Fibroblast of skin of back (primary cell): ENCODE results near the gene LCT. TPM values are rescaled to one million over a fixed set of nuclear protein-coding genes. Genes with fewer than 3 reads are reported as not detected.
A peak's percentile ranks its signal among the peaks of the same experiment; 100 is the strongest.
"Not testable (repeated sequence)": the region's sequence is repeated elsewhere in the genome, so short reads cannot be mapped to it uniquely, and the experiment has no call there.

Source experiments
- DNase-seq: peaks from one replicate; pipeline ENCODE4 v3.0.0-alpha.2; 2013
- polyA plus RNA-seq, 2 experiments: library from polyadenylated mRNA; unstranded; fragments of 120-200 nt; gene quantifications; one replicate each; pipeline ENCODE4 v1.2.1, GENCODE V29; 2013; ENCODE audit not compliant: insufficient read length in 2 of 2

The LCT gene
- 0.04 TPM for polyA plus RNA-seq (2013, experiment 1 of 2; ENCODE audit: insufficient read length)
- polyA plus RNA-seq (2013, experiment 2 of 2; ENCODE audit: insufficient read length): not detected

DNA sequence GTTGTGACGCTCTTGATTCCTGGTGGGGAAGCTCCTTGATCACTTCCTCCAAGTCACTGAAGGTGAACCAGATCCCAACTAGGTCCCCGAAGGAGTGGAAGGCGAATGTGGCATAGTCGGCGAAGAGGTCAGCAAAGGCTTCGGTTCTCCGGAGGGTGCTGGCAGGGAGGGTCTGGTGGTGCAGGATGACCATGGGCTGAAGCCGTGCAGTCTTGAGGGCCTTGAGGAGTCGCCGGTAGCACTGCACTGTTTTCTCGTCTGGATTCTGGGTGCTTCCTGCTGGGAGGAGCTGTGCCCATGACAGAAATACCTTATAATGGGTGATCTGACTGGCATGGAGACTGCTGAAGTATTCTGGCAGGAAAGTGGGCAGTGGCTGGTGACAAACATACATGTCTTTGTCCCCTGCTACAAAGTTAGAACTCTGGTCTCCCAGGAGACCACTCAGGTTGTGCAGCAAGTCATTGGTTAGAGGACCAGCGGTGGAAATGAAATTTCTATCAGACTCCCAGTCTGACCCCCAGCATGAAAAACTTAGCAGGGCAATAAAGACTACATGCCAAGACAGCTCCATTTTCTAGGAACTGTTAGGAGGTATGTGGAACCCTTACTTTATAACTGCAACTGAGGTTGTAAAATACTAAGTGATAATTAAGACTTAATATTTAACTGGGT lies at the start of gene LCT:
LCT (minus strand) TSS at position 589 of the 675 bp plus-strand sequence; CDS start at position 574, 15 bp downstream.
- no peak for DNase-seq

GRCh38 chr2:135885709-135886108 lies 48.7 kb upstream of the LCT start:
- DNase-seq: no peak

GRCh38 chr2:135882415-135882814 lies 45.4 kb upstream of the LCT start:
- no peak for DNase-seq

GRCh38 chr2:135876770-135877169 lies 39.8 kb upstream of the LCT start:
- not testable (repeated sequence) for DNase-seq

GRCh38 chr2:135876066-135876711 lies 39.2 kb upstream of the LCT start, which contains the start of gene MCM6:
Gene MCM6 (minus strand): TSS chr2:135876443. CDS start chr2:135876365, 78 bp downstream.
- DNase-seq: peak; percentile 99

DNA sequence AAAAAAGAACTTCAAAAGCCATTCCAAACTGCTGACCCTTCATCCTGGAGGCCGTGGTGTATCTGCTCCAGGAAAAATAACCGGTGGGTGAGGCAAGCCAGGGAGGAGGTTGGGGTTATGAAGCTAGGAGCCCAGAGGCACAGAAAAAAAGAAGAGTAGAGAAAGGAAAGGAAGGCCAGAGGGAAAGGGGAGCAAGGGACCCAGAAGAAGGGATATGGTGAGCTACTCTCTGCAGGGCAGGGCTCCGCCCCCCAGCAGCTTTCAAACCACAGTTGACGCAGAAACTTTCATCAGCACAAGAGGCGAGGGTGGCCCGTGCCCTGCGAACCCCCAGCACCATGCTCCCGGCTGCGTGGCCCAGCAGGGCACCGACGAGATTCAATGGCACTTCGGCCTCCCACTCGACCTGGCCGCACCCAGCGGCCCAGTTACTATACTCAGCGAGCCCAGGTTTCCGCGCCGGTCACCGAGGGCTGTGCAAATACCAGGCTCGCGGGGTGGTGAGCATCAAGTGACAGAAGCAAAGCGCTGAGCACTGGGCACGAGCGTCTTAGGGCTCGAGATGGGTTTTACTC lies 38.6 kb upstream of the LCT start:
- peak; percentile 54 for DNase-seq

- no peak for DNase-seq
Measured at GRCh38 chr2:135874777-135875365, 37.9 kb upstream of the LCT start.

- DNase-seq: no peak
Measured at GRCh38 chr2:135870571-135870970, 33.6 kb upstream of the LCT start.

GRCh38 chr2:135863233-135863632 lies 26.2 kb upstream of the LCT start:
- peak; percentile 18 for DNase-seq

GRCh38 chr2:135862718-135863117 lies 25.7 kb upstream of the LCT start:
- DNase-seq: no peak

DNA sequence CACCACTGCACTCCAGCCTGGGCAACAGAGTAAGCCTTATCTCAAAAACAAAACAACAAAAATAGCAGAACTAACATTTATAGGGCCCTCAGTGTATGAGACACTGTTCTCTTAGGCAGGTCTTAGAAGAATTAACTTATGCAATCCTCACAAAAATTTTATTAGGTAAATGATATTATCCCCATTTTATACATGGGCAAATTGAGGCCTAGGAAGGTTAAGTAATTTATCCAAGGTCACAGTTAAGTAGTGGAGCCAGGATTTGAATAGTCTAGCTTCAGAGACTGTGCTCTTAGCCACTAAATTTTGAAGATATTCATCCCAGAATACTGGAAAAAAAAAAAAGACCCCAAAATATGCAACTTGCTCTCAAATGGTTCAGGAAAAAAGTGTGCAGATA lies 16.4 kb upstream of the LCT start:
- DNase-seq: no peak

DNA sequence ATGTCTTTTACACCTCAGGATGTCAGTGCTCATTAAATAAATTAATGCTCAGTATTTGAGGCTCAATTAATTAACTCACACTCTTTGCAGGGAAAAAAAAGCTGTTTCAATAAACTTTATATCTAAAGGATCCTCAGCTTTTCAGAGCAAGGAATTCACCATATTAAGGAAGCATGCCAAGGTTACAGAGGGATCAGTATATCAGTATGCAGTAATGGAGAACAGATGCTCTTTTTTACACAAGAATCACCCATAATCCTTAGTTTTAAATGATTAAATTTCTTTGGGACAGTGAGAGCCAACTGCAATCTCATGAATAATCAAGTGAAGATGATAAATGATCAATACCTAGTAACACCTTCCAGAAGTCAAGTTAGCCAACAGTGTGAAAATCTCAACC lies 14.9 kb upstream of the LCT start:
- no peak for DNase-seq

- DNase-seq: no peak
Measured at GRCh38 chr2:135850892-135851668, 14.1 kb upstream of the LCT start.

DNA sequence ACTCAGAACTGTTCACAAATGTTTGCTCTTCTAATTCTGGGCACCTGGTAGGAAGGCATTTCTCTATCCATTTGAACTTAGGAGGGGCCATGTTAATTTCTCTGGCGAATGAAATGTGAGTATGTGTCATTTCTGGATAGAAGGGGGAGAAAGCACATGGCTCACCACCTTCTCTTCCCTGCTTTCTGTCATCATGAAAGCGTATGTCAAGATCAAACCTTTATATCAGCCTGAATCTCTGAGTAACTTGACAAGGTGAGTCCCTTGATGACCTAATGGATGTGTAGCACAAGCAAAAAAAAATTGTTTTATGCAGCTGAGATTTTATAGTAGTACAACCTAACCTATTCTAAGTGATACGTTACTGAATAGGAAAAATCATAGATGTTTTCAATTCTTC lies 12.1 kb upstream of the LCT start:
- DNase-seq: no peak

DNA sequence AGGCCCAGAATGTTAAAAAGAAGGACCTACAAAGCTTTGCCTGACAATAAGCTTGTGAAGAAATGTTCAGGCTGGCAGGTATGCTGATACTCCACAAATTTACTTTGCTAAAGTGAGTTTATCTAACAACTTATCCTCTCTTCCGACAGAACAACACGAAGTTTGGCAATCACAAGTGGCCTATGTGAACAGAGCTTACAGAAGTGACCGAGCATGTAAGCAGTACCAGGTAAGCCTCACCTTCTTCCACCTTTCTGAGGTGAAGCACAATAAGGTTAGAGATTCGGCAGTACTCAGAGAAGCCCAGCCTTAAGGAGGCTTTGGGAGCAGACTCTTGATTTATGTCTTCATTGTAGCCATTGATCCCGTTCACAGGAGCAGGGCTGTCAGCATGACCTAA lies 9.0 kb upstream of the LCT start:
- no peak for DNase-seq

- no peak for DNase-seq
Measured at GRCh38 chr2:135845257-135845656, 8.3 kb upstream of the LCT start.

DNA sequence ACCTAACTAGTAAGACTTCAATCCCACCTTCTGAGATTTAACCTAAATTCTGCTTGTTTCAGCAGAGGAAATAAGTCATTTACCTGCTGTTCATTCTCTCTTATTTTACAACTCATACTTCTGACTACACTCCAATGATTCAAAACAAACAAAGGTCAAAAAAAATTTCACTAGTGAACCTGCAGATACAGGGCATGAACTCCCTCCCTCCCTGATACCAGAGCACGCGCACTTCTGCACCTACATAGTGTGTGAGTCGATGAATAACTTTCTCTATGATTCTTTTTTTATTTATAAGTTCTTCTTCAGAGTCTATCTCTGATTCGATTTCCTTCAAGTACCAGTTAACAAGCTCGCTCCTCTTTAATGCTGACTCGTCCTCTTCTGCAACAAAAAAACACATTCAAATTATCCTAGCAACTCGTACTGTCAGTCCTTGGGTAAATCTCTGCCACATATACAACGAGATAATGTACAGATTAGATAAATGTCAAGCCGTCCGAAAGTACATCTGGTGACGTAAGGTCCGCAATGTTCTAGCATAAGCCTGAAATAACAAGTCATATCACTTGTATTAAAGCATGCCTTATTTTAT lies 7.4 kb upstream of the LCT start:
- no peak for DNase-seq

DNA sequence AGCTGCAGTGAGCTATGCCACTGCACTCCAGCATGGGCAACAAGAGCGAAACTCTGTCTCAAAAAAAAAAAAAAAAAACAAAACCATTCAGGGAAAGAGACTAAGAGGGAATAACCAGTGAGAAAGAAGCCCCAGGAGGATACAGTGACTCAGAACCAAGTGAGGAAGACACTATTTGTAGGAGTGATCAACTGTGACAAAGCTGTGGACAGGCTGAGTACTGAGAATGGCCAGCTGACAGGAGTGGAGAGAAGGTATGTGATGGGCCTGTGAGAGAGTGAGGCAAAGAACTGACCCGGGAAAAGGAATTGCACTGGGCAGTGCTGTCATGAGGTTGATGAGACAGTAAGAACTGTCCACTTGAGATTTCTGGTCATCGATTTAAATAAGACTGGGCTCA lies 6.7 kb upstream of the LCT start:
- DNase-seq: peak; percentile 80

- peak; percentile 10 for DNase-seq
Measured at GRCh38 chr2:135840601-135841000, 3.6 kb upstream of the LCT start.

DNA sequence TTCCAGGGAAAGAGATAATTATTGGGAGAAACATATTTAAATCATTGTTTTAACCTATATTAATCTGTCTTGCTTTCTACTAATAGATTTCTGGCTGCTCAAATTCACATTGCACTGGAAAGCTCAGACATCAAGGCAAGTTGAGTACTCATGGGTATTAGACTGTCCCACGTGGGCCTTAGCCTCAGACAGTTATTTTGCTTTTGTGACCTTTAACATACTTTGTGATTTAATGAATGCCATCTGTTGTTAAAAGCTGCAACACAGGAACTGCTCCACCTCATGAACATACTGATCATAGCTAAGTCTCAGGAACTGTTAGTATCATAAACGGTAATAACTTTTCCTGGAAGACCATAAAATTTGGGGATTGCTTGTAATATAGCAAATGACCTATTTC lies 2.7 kb upstream of the LCT start:
- peak; percentile 86 for DNase-seq

DNA sequence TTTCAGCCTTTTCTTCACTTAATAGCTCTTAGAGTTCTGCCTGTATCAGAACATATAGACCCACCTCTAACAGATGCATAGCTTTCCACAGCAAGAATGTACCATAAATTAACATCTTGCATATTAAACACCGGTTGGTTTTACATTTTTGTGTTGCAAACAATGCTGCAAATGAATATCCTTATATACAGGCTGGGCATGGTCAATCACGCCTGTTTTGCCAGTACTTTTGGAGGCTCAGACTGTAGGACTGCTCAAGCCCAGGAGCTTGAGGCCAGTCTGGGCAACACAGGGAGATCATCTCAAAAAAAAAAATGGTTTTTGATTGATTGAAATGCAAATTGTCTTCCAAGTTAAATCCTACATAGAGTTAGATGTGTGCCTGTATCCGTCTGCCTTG lies 1.5 kb upstream of the LCT start:
- no peak for DNase-seq

DNA sequence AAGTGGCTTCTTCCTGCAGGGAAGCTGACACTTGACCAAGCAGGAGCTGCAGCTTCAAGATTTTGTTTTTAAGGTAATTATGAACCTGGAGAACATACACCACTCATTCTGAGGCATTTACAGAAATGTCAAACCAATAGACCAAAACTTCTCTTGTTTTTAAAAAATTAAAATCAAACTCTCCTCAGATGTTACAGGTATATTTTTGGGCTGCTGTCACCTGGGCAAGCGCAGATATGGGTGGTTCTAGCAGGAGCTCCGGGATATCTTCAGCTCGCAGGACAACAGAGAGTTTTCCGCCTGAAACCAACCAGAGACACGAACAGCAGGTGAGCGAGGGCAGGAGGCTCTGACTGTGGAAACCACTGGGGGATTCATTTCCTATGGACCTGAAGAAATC lies 4.1 kb downstream of the LCT start:
- no peak for DNase-seq
